Kidney (tissue), 14 donors: ENCODE results near the gene YWHAH. TPM values are rescaled to one million over a fixed set of nuclear protein-coding genes. Genes with fewer than 3 reads are reported as not detected.

Experiments used
- DNase-seq, 5 donors: peaks; one replicate each; pipeline ENCODE4 v3.0.0-alpha.2; 2013 to 2020
- FAIRE-seq: peaks from 2 replicates; lab custom pipeline; 2012; peaks lifted over from hg19 to GRCh38; lab: Jason Lieb, UNC
- H3K27ac ChIP-seq, 2 donors: one replicate each; pipeline ENCODE4 v1.7.0; 2013; ENCODE audit warnings: low read depth in 2 of 2, low read length in 2 of 2, inconsistent platforms in 1 of 2
- H3K27me3 ChIP-seq: one replicate; pipeline ENCODE4 v1.7.1; 2013; ENCODE audit warnings: low read length, inconsistent platforms; ENCODE audit not compliant: control insufficient read depth, insufficient read depth
- H3K36me3 ChIP-seq, 3 donors: one replicate each; pipeline versions ENCODE4 v1.7.0 to v1.7.1; 2013; ENCODE audit warnings: low read length in 3 of 3, control low read depth in 1 of 3, inconsistent platforms in 1 of 3; ENCODE audit not compliant: insufficient read depth in 3 of 3, control insufficient read depth in 2 of 3
- H3K4me1 ChIP-seq, 3 donors: one replicate each; pipeline versions ENCODE4 v1.7.0 to v1.7.1; 2013; ENCODE audit warnings: low read length in 3 of 3, inconsistent platforms in 1 of 3, low read depth in 1 of 3; ENCODE audit not compliant: control insufficient read depth in 2 of 3, insufficient read depth in 2 of 3
- H3K4me3 ChIP-seq, 3 donors: one replicate each; pipeline versions ENCODE4 v1.7.0 to v1.8.1; 2013; ENCODE audit warnings: low read length in 3 of 3, control low read depth in 1 of 3, inconsistent platforms in 1 of 3
- H3K9ac ChIP-seq, 3 donors: one replicate each; pipeline versions ENCODE4 v1.7.0 to v1.7.1; 2013; ENCODE audit warnings: low read length in 3 of 3, control low read depth in 1 of 3, inconsistent platforms in 1 of 3
- H3K9me3 ChIP-seq, 3 donors: one replicate each; pipeline versions ENCODE4 v1.7.0 to v1.7.1; 2013; ENCODE audit warnings: low read length in 3 of 3, control low read depth in 1 of 3, inconsistent platforms in 1 of 3; ENCODE audit not compliant: control insufficient read depth in 2 of 3, insufficient read depth in 1 of 3
- intact Hi-C: fragments of 100-400 bp; cut with DNase I; formaldehyde crosslinking; loops from one replicate; pipeline ENCODE4 v1.11.1; 2022
- polyA plus RNA-seq: library from polyadenylated mRNA; stranded (reverse); fragments of 350-450 nt; fragmentation: Illumina TruSeq; extraction: RNeasy Lipid Tissue Mini Kit (QIAGEN cat#74804); gene quantifications from one replicate; pipeline ENCODE4 v1.2.3, GENCODE V29; 2014; ENCODE audit warnings: low read depth, low replicate concordance; ENCODE audit not compliant: insufficient read depth
- total RNA-seq: library from RNA; stranded (reverse); fragmentation: NEBNext Ultra II Directional; extraction: Animal tissue kit (Norgen Biotek cat#: 25700); gene quantifications from one replicate; pipeline ENCODE4 v1.2.1, GENCODE V29; 2021
- TF ChIP-seq, protein P1 (sequence below): IDR thresholded peaks from 3 replicates; pipeline ENCODE4 v1.5.1; 2012; ENCODE audit warnings: mild to moderate bottlenecking, moderate library complexity, borderline replicate concordance; ENCODE audit not compliant: insufficient read depth; ENCODE audit errors: extremely low read depth
- donor health status: control.
- donor health status: control.
- donor health status: control.
- donor health status: control.
- donor health status: control.
- donor health status: DM: yes; HTN: yes; CAD: no.
- donor health status: Normal renal cell carcinoma (clear cell type).

Gene YWHAH
- total and polyA plus RNA-seq, 2 donors from 2014 or later: 82.0 to 274 TPM

DNA sequence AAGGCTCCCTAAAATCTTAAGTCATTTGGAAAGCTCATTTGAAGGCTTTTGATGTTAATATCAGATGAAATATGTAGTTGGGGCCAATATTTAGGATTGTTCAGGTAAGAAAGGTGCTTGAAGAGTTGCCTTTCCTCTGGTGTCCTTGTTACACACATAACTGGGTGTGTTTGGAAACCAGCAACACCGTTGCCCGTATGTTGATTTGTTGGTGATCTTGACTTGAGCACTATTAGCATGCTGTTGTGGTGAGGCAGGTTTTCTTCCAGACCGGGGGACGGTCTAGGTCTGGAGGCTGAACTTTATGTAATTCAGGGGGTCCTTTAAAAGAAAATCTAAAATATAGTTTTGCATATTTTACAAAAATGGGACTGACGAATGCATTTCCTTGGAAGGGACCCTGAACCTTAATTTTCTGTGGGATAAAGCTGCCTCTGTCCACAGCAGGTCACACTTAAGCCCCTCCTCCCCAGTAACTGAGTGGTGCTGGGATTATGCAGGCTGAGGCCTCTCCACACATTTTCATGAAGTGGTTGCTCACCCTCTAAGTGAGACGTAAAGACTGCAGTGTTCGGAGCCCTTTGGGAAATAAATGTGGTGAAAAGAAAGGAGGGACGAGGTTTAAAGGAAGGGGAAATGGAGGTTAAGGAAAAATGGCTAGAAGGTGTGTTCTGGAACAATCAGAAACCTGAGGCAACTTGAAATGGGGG lies 1.8 kb downstream of the YWHAH start:
- Histone ChIP-seq H3K36me3 (peaks cover 0 to 5% (median 0%) of the 10 kb centered on the region in 3 donors), H3K27ac (peak overlapping the region; percentile 89 to 97), H3K9ac (peak overlapping the region; percentile 61 to 91 (median 75)), H3K4me3 (peak overlapping the region; percentile 67 to 92 (median 87)), H3K4me1 (peaks cover 3 to 9% (median 5%) of the 10 kb centered on the region in 3 donors), H3K9me3 (no peaks in the 10 kb centered on the region), H3K27me3 (no peaks in the 10 kb centered on the region)
- intact Hi-C loops: no loop called here
- TF ChIP-seq, protein P1, sequence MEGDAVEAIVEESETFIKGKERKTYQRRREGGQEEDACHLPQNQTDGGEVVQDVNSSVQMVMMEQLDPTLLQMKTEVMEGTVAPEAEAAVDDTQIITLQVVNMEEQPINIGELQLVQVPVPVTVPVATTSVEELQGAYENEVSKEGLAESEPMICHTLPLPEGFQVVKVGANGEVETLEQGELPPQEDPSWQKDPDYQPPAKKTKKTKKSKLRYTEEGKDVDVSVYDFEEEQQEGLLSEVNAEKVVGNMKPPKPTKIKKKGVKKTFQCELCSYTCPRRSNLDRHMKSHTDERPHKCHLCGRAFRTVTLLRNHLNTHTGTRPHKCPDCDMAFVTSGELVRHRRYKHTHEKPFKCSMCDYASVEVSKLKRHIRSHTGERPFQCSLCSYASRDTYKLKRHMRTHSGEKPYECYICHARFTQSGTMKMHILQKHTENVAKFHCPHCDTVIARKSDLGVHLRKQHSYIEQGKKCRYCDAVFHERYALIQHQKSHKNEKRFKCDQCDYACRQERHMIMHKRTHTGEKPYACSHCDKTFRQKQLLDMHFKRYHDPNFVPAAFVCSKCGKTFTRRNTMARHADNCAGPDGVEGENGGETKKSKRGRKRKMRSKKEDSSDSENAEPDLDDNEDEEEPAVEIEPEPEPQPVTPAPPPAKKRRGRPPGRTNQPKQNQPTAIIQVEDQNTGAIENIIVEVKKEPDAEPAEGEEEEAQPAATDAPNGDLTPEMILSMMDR: no peak
- DNase-seq (no peak), FAIRE-seq (no peak)

DNA sequence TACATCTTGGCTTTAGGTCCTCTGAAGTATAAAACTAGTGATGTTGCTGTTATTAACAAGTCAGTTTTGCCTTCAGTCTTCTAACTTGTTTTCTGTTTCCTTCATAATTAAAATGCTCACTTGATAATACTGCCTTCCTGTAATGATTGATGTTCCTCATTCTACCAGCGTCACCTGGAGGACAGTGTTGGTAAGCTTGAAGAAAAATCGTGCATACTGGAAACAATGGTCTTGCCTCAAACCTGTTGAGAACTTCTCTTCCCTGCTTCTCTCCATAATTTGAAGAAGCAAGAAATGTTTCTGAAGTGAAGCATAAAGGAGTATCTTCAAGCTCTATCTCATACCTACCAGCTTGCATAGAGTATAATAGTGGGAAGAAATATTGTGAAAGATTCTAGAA lies 3.0 kb downstream of the YWHAH start:
- Histone ChIP-seq H3K9ac (peak overlapping the region in 1 of 3 donors; percentile 28), H3K9me3 (no peaks in the 10 kb centered on the region), H3K4me1 (peaks cover 3 to 14% (median 5%) of the 10 kb centered on the region in 3 donors), H3K4me3 (no peak overlapping the region), H3K36me3 (peaks cover 0 to 5% (median 0%) of the 10 kb centered on the region in 3 donors), H3K27ac (no peak overlapping the region), H3K27me3 (no peaks in the 10 kb centered on the region)
- intact Hi-C loops: no loop called here
- FAIRE-seq (no peak), DNase-seq (peak in 2 of 5 donors; percentile 47 to 71)
- TF ChIP-seq, protein P1: peak; percentile 62

- no peak overlapping the region for H3K9ac ChIP-seq
- H3K4me3 ChIP-seq: no peak overlapping the region
- TF ChIP-seq, protein P1: no peak
- peaks cover 3 to 16% (median 5%) of the 10 kb centered on the region in 3 donors for H3K4me1 ChIP-seq
- FAIRE-seq (no peak), DNase-seq (peak in 1 of 5 donors; percentile 49)
- peaks cover 0 to 5% (median 0%) of the 10 kb centered on the region in 3 donors for H3K36me3 ChIP-seq
- H3K27me3 ChIP-seq: no peaks in the 10 kb centered on the region
- intact Hi-C loops: no loop called here
- no peak overlapping the region for H3K27ac ChIP-seq
- H3K9me3 ChIP-seq: no peaks in the 10 kb centered on the region
Observed at GRCh38 chr22:31948002-31948401, 3.7 kb downstream of the YWHAH start.
